ENCODE measurements around the gene ZNF746. TPM values are rescaled to one million over a fixed set of nuclear protein-coding genes. Genes with fewer than 3 reads are reported as not detected.

Gene ZNF746
- total RNA-seq, 1 experiment from 2014 or later = 20.9 TPM

- DNase-seq (ENCODE audit: low spot score) = no peak
Measured at GRCh38 chr7:149427893-149428292, 69.7 kb downstream of the ZNF746 start.

DNA sequence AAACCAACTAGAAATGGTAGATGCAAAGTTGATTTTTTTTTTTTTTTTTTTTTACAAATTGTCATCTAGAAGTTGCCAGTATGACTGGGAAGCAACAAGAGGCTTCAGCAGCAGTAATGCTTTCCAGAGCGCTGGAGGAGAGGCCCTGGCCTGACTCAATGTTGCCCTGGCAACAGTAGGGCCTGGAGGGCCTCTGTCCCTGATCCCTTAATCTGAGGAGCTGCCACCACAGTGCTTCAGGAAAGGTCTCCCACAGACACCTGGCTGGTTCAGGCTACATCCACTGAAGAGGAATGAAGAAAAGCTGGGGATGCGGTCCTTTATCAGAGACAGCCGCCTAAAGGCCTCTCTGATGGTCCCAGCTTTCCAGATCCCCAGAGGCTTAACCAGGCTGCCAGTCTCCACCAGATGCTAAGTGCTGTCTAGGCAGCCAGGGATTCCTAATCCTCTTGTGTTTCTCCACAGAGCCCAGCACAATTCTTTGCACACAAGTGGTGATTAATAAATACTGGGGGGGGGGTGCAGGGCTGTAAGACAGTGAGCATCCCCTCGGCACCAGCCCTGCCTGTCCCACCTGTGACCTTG lies 70.4 kb downstream of the ZNF746 start:
- DNase-seq (ENCODE audit: low spot score) = no peak

DNA sequence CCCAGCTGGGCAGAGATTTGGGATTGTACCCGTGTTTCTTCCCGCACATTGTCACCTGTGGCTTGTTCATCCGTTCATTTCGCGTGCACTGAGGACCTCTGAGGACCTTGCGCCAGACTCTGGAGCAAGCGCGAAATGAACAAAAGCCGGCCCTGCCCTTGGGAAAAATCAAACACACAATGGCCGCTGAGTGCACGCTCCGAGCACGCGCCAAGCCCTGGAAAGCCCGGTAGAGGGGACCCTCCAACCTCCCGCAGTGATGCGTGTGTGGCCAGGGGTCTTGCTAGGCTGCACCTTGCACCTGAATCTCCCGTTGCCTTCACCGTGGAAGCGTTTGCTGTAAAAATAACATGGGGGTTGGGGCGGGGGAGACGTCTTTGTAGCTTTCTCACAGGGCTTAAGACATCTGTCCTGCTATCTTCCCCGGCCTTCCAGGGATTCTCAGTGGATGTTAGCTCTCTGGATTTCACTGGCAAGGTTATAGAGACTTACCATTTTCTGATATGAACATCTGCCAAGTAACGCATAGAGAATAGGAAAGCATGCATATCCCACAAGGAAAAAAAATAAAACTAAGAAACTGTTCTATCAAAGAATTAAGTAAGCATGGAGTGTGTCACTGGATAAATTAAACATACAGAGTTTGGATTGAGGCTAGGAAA lies 74.0 kb downstream of the ZNF746 start:
- DNase-seq (ENCODE audit: low spot score) = no peak

GRCh38 chr7:149422914-149423301 lies 74.7 kb downstream of the ZNF746 start:
- DNase-seq (ENCODE audit: low spot score) = no peak

Other genes with a start within 250 kb of the ZNF746 start
- 2.0 and 3.7 TPM in 2 replicates for gene ZNF783, start 235.6 kb downstream of the ZNF746 start, total RNA-seq (2014; rRNA removed; shearing (Covaris generic))
- gene ZNF777, start 36.7 kb downstream of the ZNF746 start, total RNA-seq (2014; rRNA removed; shearing (Covaris generic)) = 9.7 and 12.7 TPM in 2 replicates

All from A172 (cell line).